Keratinocyte (primary cell): Measurements from ENCODE around the gene CRYAB. TPM values are rescaled to one million over a fixed set of nuclear protein-coding genes. Genes with fewer than 3 reads are reported as not detected.

Source experiments
- DNase-seq: peaks from one replicate; pipeline ENCODE4 v3.0.0-alpha.2; 2011; ENCODE audit warnings: low read depth, missing footprints, low spot score
- FAIRE-seq: peaks from 2 replicates; lab custom pipeline; 2011; peaks lifted over from hg19 to GRCh38; lab: Jason Lieb, UNC
- H2AFZ ChIP-seq: 2 replicates; pipeline ENCODE4 v1.6.0; 2012; ENCODE audit warnings: low read length, control low read depth, inconsistent platforms; ENCODE audit not compliant: control insufficient read depth
- H3K27ac ChIP-seq: 2 replicates; pipeline ENCODE4 v1.5.1; 2011; ENCODE audit warnings: low read length; ENCODE audit not compliant: control insufficient read depth, insufficient read depth
- H3K27me3 ChIP-seq: 3 replicates; pipeline ENCODE4 v1.6.0; 2011; ENCODE audit warnings: low read length; ENCODE audit not compliant: control insufficient read depth, insufficient read depth; ENCODE audit errors: extremely low read depth
- H3K36me3 ChIP-seq, 2 experiments: 2 replicates in 1 of 2; 3 replicates in 1 of 2; pipeline ENCODE4 v1.5.1; 2011; ENCODE audit warnings: low read length in 2 of 2, mild to moderate bottlenecking in 1 of 2; ENCODE audit not compliant: control insufficient read depth in 2 of 2, insufficient read depth in 2 of 2; ENCODE audit errors: extremely low read depth in 1 of 2
- H3K4me1 ChIP-seq: 3 replicates; pipeline ENCODE4 v1.5.1; 2011; ENCODE audit warnings: low read length; ENCODE audit not compliant: control insufficient read depth, insufficient read depth; ENCODE audit errors: extremely low read depth
- H3K4me2 ChIP-seq: 3 replicates; pipeline ENCODE4 v1.6.0; 2011; ENCODE audit warnings: low read depth, low read length; ENCODE audit not compliant: control insufficient read depth, insufficient read depth; ENCODE audit errors: extremely low read depth
- H3K4me3 ChIP-seq, 3 experiments: fragments of 200-600 bp in 1 of 3; sonication (generic) in 1 of 3; 2 replicates in 2 of 3; 3 replicates in 1 of 3; pipeline ENCODE4 v1.5.1; 2011 to 2016; ENCODE audit warnings: low read length in 3 of 3, mild to moderate bottlenecking in 3 of 3, control low read depth in 2 of 3, inconsistent platforms in 1 of 3, low read depth in 1 of 3, mixed read lengths in 1 of 3, mixed run types in 1 of 3, moderate library complexity in 1 of 3; ENCODE audit not compliant: control insufficient read depth in 2 of 3, insufficient read depth in 2 of 3; ENCODE audit errors: extremely low read depth in 1 of 3
- H3K79me2 ChIP-seq: 2 replicates; pipeline ENCODE4 v1.6.0; 2012; ENCODE audit warnings: low read length; ENCODE audit not compliant: control insufficient read depth, insufficient read depth
- H3K9ac ChIP-seq: 3 replicates; pipeline ENCODE4 v1.6.0; 2011; ENCODE audit warnings: low read length; ENCODE audit not compliant: control insufficient read depth, insufficient read depth; ENCODE audit errors: extremely low read depth
- H3K9me1 ChIP-seq: 3 replicates; pipeline ENCODE4 v1.6.0; 2011; ENCODE audit warnings: low read length; ENCODE audit not compliant: control insufficient read depth, insufficient read depth; ENCODE audit errors: extremely low read depth
- H3K9me3 ChIP-seq: 2 replicates; pipeline ENCODE4 v1.5.1; 2012; ENCODE audit warnings: low read depth, low read length; ENCODE audit not compliant: control insufficient read depth
- H4K20me1 ChIP-seq: 3 replicates; pipeline ENCODE4 v1.6.0; 2011; ENCODE audit warnings: low read length; ENCODE audit not compliant: control insufficient read depth, insufficient read depth; ENCODE audit errors: extremely low read depth
- CTCF ChIP-seq, 3 experiments: IDR thresholded peaks in 1 of 3; conservative IDR thresholded peaks in 1 of 3; optimal IDR thresholded peaks in 1 of 3; 2 replicates in 2 of 3; 3 replicates in 1 of 3; pipeline versions ENCODE3 to v1.5.1; 2011; ENCODE audit warnings: low read length in 3 of 3, mild to moderate bottlenecking in 3 of 3, moderate library complexity in 2 of 3, control low read depth in 1 of 3, inconsistent platforms in 1 of 3; ENCODE audit not compliant: insufficient read depth in 2 of 3; ENCODE audit errors: extremely low read depth in 1 of 3
- EZH2 ChIP-seq: IDR thresholded peaks from one replicate; pipeline ENCODE4 v1.6.1; 2012; ENCODE audit warnings: inconsistent platforms, mild to moderate bottlenecking, low read length, moderate library complexity
- dilution Hi-C: fragments of 300-500 bp; cut with MboI; formaldehyde crosslinking; loops from one replicate; pipeline ENCODE4 v1.7.0; 2020; ENCODE audit warnings: low sequenced_read_pairs; ENCODE audit not compliant: extremely low pct_ligation_motif_present
- polyA plus RNA-seq, 5 experiments: library from polyadenylated mRNA; depleted of rRNA in 3 of 5; stranded (reverse) in 3 of 5; stranded (forward) in 1 of 5; unstranded in 1 of 5; fragments of >200 nt; gene quantifications; 1 replicate in 1 of 5; 2 replicates in 3 of 5; 3 replicates in 1 of 5; pipeline versions ENCODE4 v1.2.1 to v1.2.3, GENCODE V29; 2011 to 2012; ENCODE audit warnings: missing spikeins in 2 of 5, low read depth in 1 of 5, low replicate concordance in 1 of 5

Gene CRYAB
- polyA plus RNA-seq, 1 donor (not counting 4 experiments of a cell fraction or from before 2014, with no cell fraction given): 11.0 TPM

GRCh38 chr11:111957663-111958444 lies 46.3 kb upstream of the CRYAB start:
- no peak overlapping the region for H3K4me2 ChIP-seq
- H3K9ac ChIP-seq: no peak overlapping the region
- no peaks in the 10 kb centered on the region for H3K9me1 ChIP-seq
- no peaks in the 10 kb centered on the region for H3K27me3 ChIP-seq
- no peak overlapping the region for H2AFZ ChIP-seq
- FAIRE-seq (no peak), DNase-seq (no peak)
- no peaks in the 10 kb centered on the region for H3K79me2 ChIP-seq
- dilution Hi-C loops: no loop called here
- H3K9me3 ChIP-seq: no peaks in the 10 kb centered on the region
- TF ChIP-seq EZH2: no peak
- no peak for TF ChIP-seq CTCF (optimal IDR thresholded peaks at IDR 0.05 in 1 of 3, IDR thresholded peaks at IDR 0.05 in 1 of 3, conservative IDR thresholded peaks at IDR 0.05 in 1 of 3; ENCODE audit: extremely low read depth in 1 of 3, insufficient read depth in 2 of 3, low read length in 3 of 3)
- H3K36me3 ChIP-seq: no peaks in the 10 kb centered on the region
- H3K4me3 ChIP-seq: no peak overlapping the region
- peaks cover 17% of the 10 kb centered on the region for H3K4me1 ChIP-seq
- H3K27ac ChIP-seq: no peak overlapping the region
- no peaks in the 10 kb centered on the region for H4K20me1 ChIP-seq

GRCh38 chr11:111954154-111954553 lies 42.6 kb upstream of the CRYAB start:
- DNase-seq (no peak), FAIRE-seq (no peak)
- Histone ChIP-seq H3K36me3 (no peaks in the 10 kb centered on the region), H3K9me3 (no peaks in the 10 kb centered on the region), H3K27me3 (no peaks in the 10 kb centered on the region), H4K20me1 (no peaks in the 10 kb centered on the region), H3K4me3 (no peak overlapping the region), H3K4me1 (no peaks in the 10 kb centered on the region), H3K9ac (no peak overlapping the region), H3K27ac (no peak overlapping the region), H2AFZ (no peak overlapping the region), H3K4me2 (no peak overlapping the region), H3K79me2 (no peaks in the 10 kb centered on the region), H3K9me1 (no peaks in the 10 kb centered on the region)
- dilution Hi-C loops: no loop called here
- no peak for TF ChIP-seq CTCF (optimal IDR thresholded peaks at IDR 0.05 in 1 of 3, IDR thresholded peaks at IDR 0.05 in 1 of 3, conservative IDR thresholded peaks at IDR 0.05 in 1 of 3; ENCODE audit: extremely low read depth in 1 of 3, insufficient read depth in 2 of 3, low read length in 3 of 3)
- TF ChIP-seq EZH2: no peak
